ENCODE measurements around the gene SERTAD2.

Gene SERTAD2

GRCh38 chr2:64653109-64654062 is at the start of gene SERTAD2:
Gene SERTAD2 (minus strand): TSS chr2:64653913. CDS start chr2:64636871, 17,042 bp downstream.
- DNase-seq = peak; percentile 87

GRCh38 chr2:64700133-64700809 is 46.6 kb upstream of the SERTAD2 start:
- DNase-seq = no peak

- DNase-seq = no peak
These were observed 46.0 kb upstream of the SERTAD2 start for GRCh38 chr2:64699712-64700111.

GRCh38 chr2:64698668-64699444 is 45.1 kb upstream of the SERTAD2 start:
- DNase-seq = no peak

GRCh38 chr2:64698177-64698643 is 44.5 kb upstream of the SERTAD2 start:
- DNase-seq = no peak

- no peak for DNase-seq
These were observed 43.8 kb upstream of the SERTAD2 start for GRCh38 chr2:64697297-64698176.

- no peak for DNase-seq
These were observed 42.9 kb upstream of the SERTAD2 start for GRCh38 chr2:64696636-64697035.

GRCh38 chr2:64695721-64696261 is 42.1 kb upstream of the SERTAD2 start:
- DNase-seq = no peak

GRCh38 chr2:64692401-64692800 is 38.7 kb upstream of the SERTAD2 start:
- DNase-seq = no peak

GRCh38 chr2:64688909-64689308 is 35.2 kb upstream of the SERTAD2 start:
- no peak for DNase-seq

- no peak for DNase-seq
These were observed 32.7 kb upstream of the SERTAD2 start for GRCh38 chr2:64686283-64686956.

GRCh38 chr2:64685430-64685829 is 31.7 kb upstream of the SERTAD2 start:
- no peak for DNase-seq

GRCh38 chr2:64683771-64684510 is 30.2 kb upstream of the SERTAD2 start:
- DNase-seq = no peak

GRCh38 chr2:64681479-64681967 is 27.8 kb upstream of the SERTAD2 start:
- no peak for DNase-seq

- no peak for DNase-seq
These were observed 26.1 kb upstream of the SERTAD2 start for GRCh38 chr2:64679673-64680425.

- no peak for DNase-seq
These were observed 25.3 kb upstream of the SERTAD2 start for GRCh38 chr2:64678771-64679590.

GRCh38 chr2:64677530-64677929 is 23.8 kb upstream of the SERTAD2 start:
- no peak for DNase-seq

GRCh38 chr2:64675860-64676259 is 22.1 kb upstream of the SERTAD2 start:
- no peak for DNase-seq

- no peak for DNase-seq
These were observed 19.0 kb upstream of the SERTAD2 start for GRCh38 chr2:64672708-64673107.
